IMR-90 (cell line): ENCODE results near the gene RPS27. TPM values are rescaled to one million over a fixed set of nuclear protein-coding genes. Genes with fewer than 3 reads are reported as not detected.

Experiments
- ATAC-seq: fragments of 200-7000 bp; cut with Tn5 transposase; 2 replicates; pipeline ENCODE4 v1.9.1; 2020; ENCODE audit warnings: low read depth, mild to moderate bottlenecking, moderate library complexity
- BruUV-seq: library from RNA; stranded (reverse); fragments of 400-500 nt; replicated peaks from 2 replicates; lab custom pipeline; 2021; lab: Mats Ljungman, UMichigan
- CTCF ChIA-PET: fragments of 300-600 bp; formaldehyde crosslinking; extraction: SDS; loops from one replicate; lab custom pipeline; 2021; ENCODE audit warnings: antibody characterized with exemption; lab: Yijun Ruan, JAX
- POLR2A ChIA-PET: fragments of 300-600 bp; sonication (Branson Sonifier 250); formaldehyde crosslinking; loops from one replicate; lab custom pipeline; 2022; ENCODE audit warnings: antibody characterized with exemption; ENCODE audit not compliant: unreplicated experiment; lab: Charles Lee
- DNase-seq: peaks from one replicate; pipeline ENCODE4 v3.0.0; 2013
- H2AFZ ChIP-seq: replicated peaks from 2 replicates; pipeline ENCODE3; 2013; ENCODE audit warnings: low read length, mild to moderate bottlenecking; ENCODE audit not compliant: poor library complexity
- H2AK5ac ChIP-seq: 2 replicates; pipeline ENCODE4 v1.6.1; 2013; ENCODE audit warnings: low read depth, low read length, inconsistent platforms
- H2AK9ac ChIP-seq: replicated peaks from 2 replicates; pipeline ENCODE3; 2013; ENCODE audit warnings: mild to moderate bottlenecking, low read depth, low read length, moderate library complexity; ENCODE audit not compliant: poor library complexity
- H2BK120ac ChIP-seq: 2 replicates; pipeline ENCODE4 v1.6.1; 2013; ENCODE audit warnings: low read depth, low read length, inconsistent platforms
- H2BK15ac ChIP-seq: 3 replicates; pipeline ENCODE4 v1.6.1; 2013; ENCODE audit warnings: low read depth, low read length, inconsistent platforms
- H2BK20ac ChIP-seq: 2 replicates; pipeline ENCODE4 v1.6.1; 2013; ENCODE audit warnings: low read depth, mild to moderate bottlenecking, inconsistent platforms, low read length, moderate library complexity
- H2BK5ac ChIP-seq: 2 replicates; pipeline ENCODE4 v1.6.1; 2013; ENCODE audit warnings: mild to moderate bottlenecking, low read depth, low read length, inconsistent platforms; ENCODE audit not compliant: poor library complexity, severe bottlenecking
- H3K14ac ChIP-seq: replicated peaks from 2 replicates; pipeline ENCODE4 v1.6.1; 2013; ENCODE audit warnings: low read depth, low read length, inconsistent platforms
- H3K18ac ChIP-seq: 2 replicates; pipeline ENCODE4 v1.6.1; 2013; ENCODE audit warnings: low read depth, low read length, control low read depth
- H3K23ac ChIP-seq: 2 replicates; pipeline ENCODE4 v1.6.1; 2013; ENCODE audit warnings: low read depth, low read length, inconsistent platforms
- H3K27ac ChIP-seq: 2 replicates; pipeline ENCODE4 v1.5.1; 2013; ENCODE audit warnings: mild to moderate bottlenecking, control low read depth, low read length; ENCODE audit not compliant: insufficient read depth
- H3K27me3 ChIP-seq: 2 replicates; pipeline ENCODE4 v1.6.1; 2013; ENCODE audit warnings: low read length; ENCODE audit not compliant: control insufficient read depth, insufficient read depth
- H3K36me3 ChIP-seq: 2 replicates; pipeline ENCODE4 v1.6.1; 2013; ENCODE audit warnings: low read length, mixed read lengths; ENCODE audit not compliant: control insufficient read depth, insufficient read depth
- H3K4ac ChIP-seq: 2 replicates; pipeline ENCODE4 v1.6.1; 2013; ENCODE audit warnings: low read depth, low read length, inconsistent platforms
- H3K4me1 ChIP-seq: 2 replicates; pipeline ENCODE4 v1.6.1; 2013; ENCODE audit warnings: low read length, mixed read lengths; ENCODE audit not compliant: control insufficient read depth, insufficient read depth
- H3K4me2 ChIP-seq: 2 replicates; pipeline ENCODE4 v1.6.1; 2013; ENCODE audit warnings: low read depth, mild to moderate bottlenecking, control low read depth, low read length, moderate library complexity
- H3K4me3 ChIP-seq: 2 replicates; pipeline ENCODE4 v1.5.1; 2013; ENCODE audit warnings: low read depth, mild to moderate bottlenecking, control low read depth, low read length, moderate library complexity; ENCODE audit not compliant: insufficient read depth
- H3K56ac ChIP-seq: 2 replicates; pipeline ENCODE4 v1.6.1; 2013; ENCODE audit warnings: low read length, inconsistent platforms; ENCODE audit not compliant: insufficient read depth; ENCODE audit errors: extremely low read depth
- H3K79me1 ChIP-seq, 2 experiments: 2 replicates each; pipeline ENCODE4 v1.6.1; 2013; ENCODE audit warnings: low read length in 2 of 2, inconsistent platforms in 1 of 2, low read depth in 1 of 2
- H3K9ac ChIP-seq: 2 replicates; pipeline ENCODE4 v1.6.1; 2013; ENCODE audit warnings: low read depth, low read length, control low read depth
- H3K9me1 ChIP-seq: 2 replicates; pipeline ENCODE4 v1.6.1; 2013; ENCODE audit warnings: low read length, inconsistent platforms; ENCODE audit not compliant: insufficient read depth
- H3K9me3 ChIP-seq: 2 replicates; pipeline ENCODE4 v1.6.1; 2013; ENCODE audit warnings: low read length; ENCODE audit not compliant: control insufficient read depth, insufficient read depth
- H4K20me1 ChIP-seq: 2 replicates; pipeline ENCODE4 v1.6.1; 2013; ENCODE audit warnings: low read length, inconsistent platforms; ENCODE audit not compliant: insufficient read depth
- H4K5ac ChIP-seq: 2 replicates; pipeline ENCODE4 v1.6.1; 2013; ENCODE audit warnings: mild to moderate bottlenecking, low read depth, low read length, control low read depth
- H4K8ac ChIP-seq, 2 experiments: 2 replicates each; pipeline ENCODE4 v1.6.1; 2013; ENCODE audit warnings: low read depth in 2 of 2, low read length in 2 of 2, control low read depth in 1 of 2, inconsistent platforms in 1 of 2
- H4K91ac ChIP-seq: 2 replicates; pipeline ENCODE4 v1.6.1; 2013; ENCODE audit warnings: low read depth, low read length, inconsistent platforms; ENCODE audit not compliant: insufficient read depth
- MAZ ChIP-seq: IDR thresholded peaks from 2 replicates; pipeline ENCODE4 v1.6.1; 2012; ENCODE audit warnings: low read depth, mild to moderate bottlenecking, low read length, improper control_type of control experiment, moderate library complexity, borderline replicate concordance
- POLR2A ChIP-seq: IDR thresholded peaks from 2 replicates; pipeline ENCODE4 v1.6.1; 2012; ENCODE audit warnings: mild to moderate bottlenecking, low read depth, low read length
- RFX5 ChIP-seq: IDR thresholded peaks from 2 replicates; pipeline ENCODE4 v1.8.0; 2012; ENCODE audit warnings: low read depth, mild to moderate bottlenecking, low read length, moderate library complexity
- WGBS, 2 experiments: methylation state at CpG; one replicate each; pipeline versions ENCODE4 v1.1.5 to v1.1.7; 2013; ENCODE audit warnings: missing lambda C conversion rate in 2 of 2; ENCODE audit not compliant: insufficient read length in 1 of 2; ENCODE audit errors: extremely low coverage in 2 of 2; 5-methylcytosine and 5-hydroxymethylcytosine counted together
- dilution Hi-C: fragments of 300-500 bp; cut with HindIII; formaldehyde crosslinking; loops from one replicate; pipeline ENCODE4 v1.14.3; 2018; ENCODE audit warnings: low sequenced_read_pairs; ENCODE audit not compliant: unreplicated experiment
- in situ Hi-C: fragments of 300-500 bp; cut with MboI; formaldehyde crosslinking; loops from 3 replicates; pipeline ENCODE4 v1.14.3; 2019; ENCODE audit warnings: low sequenced_read_pairs, inconsistent platforms, mixed read lengths
- intact Hi-C: fragments of 100-400 bp; cut with micrococcal nuclease; formaldehyde crosslinking; loops from 2 replicates; pipeline ENCODE4 v1.10.0; 2022
- polyA plus RNA-seq, 3 experiments: library from polyadenylated mRNA; depleted of rRNA; stranded (reverse); fragments of >200 nt; gene quantifications; 2 replicates each; pipeline ENCODE4 v1.2.3, GENCODE V29; 2012; ENCODE audit warnings: low replicate concordance in 1 of 3
- total RNA-seq: library from RNA; depleted of rRNA; stranded (reverse); fragments of >200 nt; gene quantifications from 2 replicates; pipeline ENCODE4 v1.2.3, GENCODE V29; 2012

RPS27 gene
- total and polyA plus RNA-seq, 2 of the 4 experiments (the other 2 are of a cell fraction), result 320 to 6,236 TPM

GRCh38 chr1:153963030-153963849 lies 27.3 kb upstream of the RPS27 start, which contains the start of gene SLC39A1:
Gene SLC39A1, minus strand, starts transcription at chr1:153963537. Its CDS starts 822 bp downstream, at chr1:153962715.
- intact Hi-C loops, result loop anchor here (2.0 kb wide), 1 partner anchor 24 kb away; the partner anchor contains the start of gene RAB13
- CTCF ChIA-PET, result interaction anchor here (1.4 to 2.1 kb wide), 3 partner anchors 13 to 23 kb away, joined by 3 to 10 read pairs (median 8); partner anchors contain the start of genes DENND4B and RAB13
- H2BK15ac ChIP-seq, result peak within 1 kb of the TSS; percentile 42; the same call in 1 of the 3 replicates

More at GRCh38 chr1:153963030-153963849, 27.3 kb upstream of the RPS27 start, which contains the start of gene SLC39A1:
- Histone ChIP-seq H3K9ac (peak within 1 kb of the TSS; percentile 92), H3K79me1 (peaks cover 10 to 61% of the 10 kb centered on the region in 2 experiments; a peak in 3 of 4 replicates), H3K4ac (peak within 1 kb of the TSS; percentile 97), H3K36me3 (peaks cover 13% of the 10 kb centered on the region; the same call in 1 of the 2 replicates), H3K4me1 (peaks cover 7% of the 10 kb centered on the region), H3K9me1 (peaks cover 13% of the 10 kb centered on the region; the same call in 1 of the 2 replicates), H3K23ac (peak within 1 kb of the TSS; percentile 98), H3K56ac (peak within 1 kb of the TSS; percentile 87), H2AK5ac (peak within 1 kb of the TSS; percentile 96), H3K4me3 (peak within 1 kb of the TSS; percentile 76), H4K91ac (peak within 1 kb of the TSS; percentile 86), H3K9me3 (no peaks in the 10 kb centered on the region), H4K8ac (peak within 1 kb of the TSS; percentile 70 to 92), H4K20me1 (peaks cover 4% of the 10 kb centered on the region), H2AK9ac (peak within 1 kb of the TSS; percentile 99), H4K5ac (peak within 1 kb of the TSS; percentile 78), H3K27ac (peak within 1 kb of the TSS; percentile 92), H3K14ac (peak within 1 kb of the TSS; percentile 97), H3K4me2 (peak within 1 kb of the TSS; percentile 92), H2BK120ac (peak within 1 kb of the TSS; percentile 72), H2BK20ac (peak within 1 kb of the TSS; percentile 58; the same call in 1 of the 2 replicates), H3K18ac (peak within 1 kb of the TSS; percentile 64), H3K27me3 (no peaks in the 10 kb centered on the region), H2AFZ (peak within 1 kb of the TSS; percentile 98), H2BK5ac (peak within 1 kb of the TSS; percentile 92)
- 2% methylated on average over 19 of the region's 54 CpGs; no CpG with 5 or more reads in 1 of the 2 experiments for WGBS, 2 experiments
- POLR2A ChIA-PET, result interaction anchor here (1.1 kb wide), 1 partner anchor 14 kb away, joined by 3 read pairs; the partner anchor contains the start of gene JTB
- in situ Hi-C loops, result loop anchor here (25.0 kb wide), 1 partner anchor 426 kb away; the partner anchor contains the start of genes S100A3, S100A4, S100A5 and S100A6
- no TSS peak for BruUV-seq
- dilution Hi-C loops, result no loop called here
- peak; percentile 76 for ATAC-seq
- peak; percentile 95 for DNase-seq
- TF ChIP-seq MAZ (peak; percentile 66; the same call in 1 of the 2 replicates), POLR2A (peak; percentile 68; the same call in 1 of the 2 replicates), RFX5 (no peak)
